HG03565 (cell line): ENCODE data around the gene SLC44A1.

Experiments
- ATAC-seq: cut with Tn5 transposase; IDR thresholded peaks from one replicate; pipeline ENCODE4 v1.9.1; 2021; ENCODE audit warnings: mild to moderate bottlenecking, moderate library complexity; ENCODE audit not compliant: unreplicated experiment

The SLC44A1 gene

DNA sequence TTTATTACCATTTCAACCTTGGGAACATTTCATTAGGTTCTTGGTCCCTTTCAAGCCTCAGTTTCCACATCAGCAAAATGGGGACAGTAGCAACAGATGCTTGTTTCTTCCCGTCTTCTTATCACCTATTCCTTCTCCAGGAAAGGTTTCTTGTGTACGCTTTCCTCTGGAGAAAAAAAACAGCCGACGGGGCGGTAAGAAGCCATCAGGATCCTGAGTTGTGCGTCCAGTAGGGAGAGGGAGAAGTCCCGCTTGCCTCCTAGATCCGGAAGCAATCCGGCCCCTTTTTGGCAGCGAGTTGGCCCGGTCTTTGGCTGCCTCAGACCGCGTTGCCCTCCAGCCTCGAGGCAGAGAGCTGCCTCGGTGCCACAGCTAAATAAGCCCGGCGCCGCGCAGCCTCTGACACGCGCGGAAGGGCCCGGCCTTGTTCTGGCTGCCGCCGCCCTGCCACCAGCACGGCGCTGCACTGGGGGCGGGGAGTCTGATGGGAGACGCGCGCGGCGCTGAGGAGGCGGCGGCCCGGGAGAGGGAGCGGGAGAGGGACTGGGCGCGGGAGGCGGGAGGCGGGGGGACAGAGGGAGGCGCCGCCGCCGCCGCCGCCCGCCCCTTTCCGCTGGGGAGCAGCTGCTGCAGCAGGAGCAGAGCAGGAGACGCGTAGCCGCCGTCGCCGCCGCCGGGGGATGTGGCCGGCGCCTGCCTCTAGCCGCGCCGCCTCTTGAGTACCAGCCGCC, at the start of gene SLC44A1:
SLC44A1 (plus strand) TSS at position 649 of the 731 bp plus-strand sequence. CDS start 218 bp downstream, outside the sequence.
- peak; percentile 84 for ATAC-seq

DNA sequence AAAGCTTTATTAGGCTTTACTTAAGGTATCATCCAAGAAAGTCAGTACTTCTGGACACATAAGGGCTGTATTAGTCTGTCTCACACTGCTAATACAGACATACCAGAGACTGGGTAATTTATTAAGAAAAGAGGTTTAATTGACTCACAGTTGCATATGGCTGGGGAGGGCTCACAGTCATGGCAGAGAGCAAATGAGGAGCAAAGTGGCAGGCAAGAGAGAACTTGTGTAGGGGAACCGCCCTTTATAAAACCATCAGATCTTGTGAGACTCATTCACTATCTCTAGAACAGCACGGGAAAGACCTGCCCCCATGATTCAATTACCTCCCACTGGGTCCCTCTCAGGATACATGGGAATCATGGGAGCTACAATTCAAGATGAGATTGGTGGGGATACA, 49.2 kb upstream of the SLC44A1 start:
- no peak for ATAC-seq

DNA sequence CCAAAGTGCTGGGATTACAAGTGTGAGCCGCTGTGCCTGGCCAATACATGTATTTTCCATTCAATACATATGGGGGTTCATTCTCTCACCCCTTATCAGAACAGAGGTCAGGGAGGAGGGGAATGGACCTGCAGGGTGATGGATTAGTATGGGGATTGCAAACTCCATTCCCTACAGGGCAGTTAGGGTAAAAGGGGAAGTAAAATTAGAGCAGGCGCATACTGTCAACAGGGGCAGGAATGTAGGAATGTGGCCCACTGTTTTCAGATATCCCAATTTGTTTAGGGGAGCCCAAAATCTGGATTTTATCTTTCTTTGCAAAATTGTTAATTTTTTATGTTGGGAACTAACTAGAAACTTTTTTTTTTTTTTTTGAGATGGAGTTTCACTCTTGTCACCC, 46.4 kb upstream of the SLC44A1 start:
- no peak for ATAC-seq

DNA sequence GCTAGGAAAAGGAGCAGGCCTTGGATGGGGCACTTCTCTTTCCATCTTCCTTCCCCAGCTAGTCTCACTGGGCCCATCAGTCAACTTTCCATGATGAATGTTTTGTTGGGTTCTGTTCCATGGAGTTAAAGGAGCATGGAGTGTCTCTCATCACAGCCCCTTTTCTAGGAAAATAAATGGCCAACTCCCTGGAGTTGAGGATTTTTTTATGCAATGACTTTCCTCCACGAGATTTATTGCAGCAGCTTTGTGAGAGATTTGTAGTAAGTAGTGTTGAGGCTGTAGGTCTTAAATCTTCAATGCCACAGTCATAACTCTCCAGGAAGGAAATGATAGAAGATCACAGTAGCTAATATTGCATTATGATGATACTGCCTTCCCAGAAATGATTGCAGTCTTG, 45.6 kb upstream of the SLC44A1 start:
- no peak for ATAC-seq

DNA sequence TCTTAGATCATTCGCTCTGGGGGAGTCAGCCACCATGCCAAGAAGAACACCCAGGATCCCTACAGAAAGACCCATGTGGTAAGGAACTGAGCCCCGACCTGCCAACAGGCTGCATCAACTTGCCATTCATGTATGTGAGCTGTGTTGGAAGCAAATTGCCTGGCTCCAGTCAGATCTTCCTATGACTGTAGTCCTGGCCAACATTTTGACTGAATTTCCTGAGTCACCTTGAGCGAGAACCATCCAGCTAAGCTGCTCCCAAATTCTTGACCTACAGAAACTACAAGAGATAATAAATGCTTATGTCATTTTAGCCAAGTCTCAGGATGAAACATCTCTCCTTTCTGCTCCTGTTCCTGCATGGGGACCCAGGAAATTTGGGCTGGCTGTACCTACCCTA, 40.0 kb upstream of the SLC44A1 start:
- no peak for ATAC-seq

DNA sequence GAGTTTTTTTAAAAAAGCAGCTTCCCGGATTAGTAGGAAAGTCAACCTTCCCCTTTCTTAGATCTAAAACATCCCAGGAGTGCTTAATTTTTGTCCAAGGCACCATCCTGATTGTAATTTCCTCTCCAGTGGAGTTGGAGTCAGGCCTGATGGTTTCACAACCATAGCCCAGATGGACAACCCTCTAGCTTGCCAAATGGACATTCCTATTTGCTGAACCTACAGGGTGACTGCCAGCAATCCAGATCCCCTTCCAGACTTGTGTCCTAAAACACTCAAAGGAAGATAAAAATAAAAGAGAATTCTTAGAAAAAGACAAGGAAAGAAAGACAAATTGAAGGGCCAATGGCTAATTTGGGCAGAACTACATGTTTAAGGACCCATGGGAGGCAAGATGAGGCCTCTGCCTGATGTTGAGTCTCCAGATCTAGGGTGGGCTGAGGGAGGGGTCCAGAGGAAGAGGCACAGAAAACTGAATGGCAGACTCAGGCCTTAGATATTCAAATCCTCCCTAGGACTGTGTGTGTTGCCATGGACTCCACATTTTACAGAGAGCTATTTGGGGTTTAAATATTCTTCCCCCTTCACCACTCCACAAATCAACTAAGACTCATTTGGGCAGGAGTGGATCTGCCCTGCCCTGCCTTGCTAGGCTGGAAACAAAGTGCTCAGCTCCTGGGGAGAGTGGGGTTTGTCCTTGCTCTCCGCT, 38.5 kb upstream of the SLC44A1 start:
- ATAC-seq: no peak

DNA sequence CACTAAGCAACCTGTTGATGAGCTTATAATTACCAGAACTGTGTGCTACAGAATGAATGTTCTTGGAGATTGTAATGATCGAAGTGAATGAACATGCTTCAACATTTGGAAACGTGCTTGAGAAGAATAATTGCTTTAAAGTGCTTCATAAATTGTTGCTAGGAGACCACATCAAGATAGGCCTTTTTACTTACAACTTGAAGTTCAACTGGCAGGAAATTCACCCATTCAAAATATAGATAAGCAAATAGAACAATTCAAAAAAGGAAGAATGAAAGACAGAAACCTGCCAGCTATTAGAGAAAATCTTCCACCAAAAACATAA, 38.0 kb upstream of the SLC44A1 start:
- ATAC-seq: no peak

DNA sequence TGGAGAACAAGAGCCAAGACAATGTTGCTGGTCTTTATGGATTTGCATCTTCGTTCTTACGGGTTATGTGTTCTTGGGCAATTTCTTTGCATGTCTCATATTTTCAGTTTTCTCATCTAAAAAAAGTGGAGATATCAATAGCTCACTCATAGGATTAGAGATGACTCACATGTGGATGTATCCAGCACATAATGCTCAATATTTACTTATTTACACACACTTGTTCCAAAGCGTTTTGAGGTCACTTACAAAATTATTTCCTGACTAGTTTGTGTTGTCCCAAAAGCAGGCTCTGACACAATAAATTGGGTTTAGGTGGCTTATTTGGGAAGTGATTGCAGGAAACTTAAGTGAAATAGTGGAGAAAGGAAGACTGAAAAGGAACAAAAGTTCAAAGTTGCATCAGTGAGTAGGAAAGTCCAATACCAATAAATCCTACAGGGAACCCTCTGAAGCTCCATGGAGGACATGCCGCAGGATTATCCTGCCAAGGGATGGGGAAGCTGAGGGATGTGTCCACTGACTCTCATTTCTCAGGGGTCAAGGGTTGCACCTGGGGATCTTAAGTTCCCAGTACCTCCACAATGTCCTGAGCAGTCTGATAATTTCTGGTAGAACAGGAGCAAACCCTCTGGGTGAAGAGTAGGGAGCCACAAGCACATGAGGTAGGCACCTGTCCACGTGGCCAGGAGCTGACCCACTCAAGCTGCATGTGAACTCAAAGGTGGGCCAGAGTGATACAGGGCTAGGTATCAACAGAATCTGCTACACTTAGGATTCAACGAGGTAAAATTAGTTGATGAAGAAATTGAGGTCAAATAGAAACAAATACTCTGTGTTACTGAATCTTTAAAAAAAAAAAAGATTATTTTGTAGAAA, 37.4 kb upstream of the SLC44A1 start:
- no peak for ATAC-seq

DNA sequence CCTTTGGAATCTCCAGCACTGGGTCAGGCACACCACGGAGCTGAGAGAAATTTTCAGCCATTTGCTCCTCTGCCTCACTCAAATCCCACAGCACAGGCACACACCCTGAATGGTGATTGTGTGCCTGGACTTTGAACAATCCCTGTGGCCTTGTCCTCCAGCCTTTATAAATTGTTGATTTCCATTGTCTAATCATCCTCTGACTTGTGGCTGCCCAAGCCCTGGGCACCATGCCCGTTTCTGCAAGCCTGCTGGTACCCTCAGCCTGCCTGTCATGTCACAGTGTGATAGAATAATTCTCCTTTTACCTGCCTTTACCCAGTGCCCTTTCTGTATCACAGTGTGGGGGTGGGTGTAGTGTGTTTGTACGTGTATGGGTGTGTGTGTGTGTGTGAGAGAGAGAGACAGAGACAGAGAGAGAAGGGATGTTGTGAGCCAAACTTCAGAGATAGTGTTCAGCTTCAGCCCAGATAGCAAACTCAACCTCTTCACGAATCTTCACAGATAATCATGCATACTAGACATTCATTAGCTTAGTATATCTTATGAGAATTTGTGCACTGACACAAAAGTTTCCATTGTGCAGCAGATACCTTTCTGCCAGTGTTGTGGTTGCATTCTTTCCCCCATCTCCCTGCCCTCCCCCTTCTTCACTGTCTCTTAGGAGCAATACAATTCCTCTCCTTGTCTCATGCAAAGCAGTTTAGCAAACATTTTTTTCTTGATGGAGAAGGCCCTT, 27.8 kb upstream of the SLC44A1 start:
- ATAC-seq: no peak

DNA sequence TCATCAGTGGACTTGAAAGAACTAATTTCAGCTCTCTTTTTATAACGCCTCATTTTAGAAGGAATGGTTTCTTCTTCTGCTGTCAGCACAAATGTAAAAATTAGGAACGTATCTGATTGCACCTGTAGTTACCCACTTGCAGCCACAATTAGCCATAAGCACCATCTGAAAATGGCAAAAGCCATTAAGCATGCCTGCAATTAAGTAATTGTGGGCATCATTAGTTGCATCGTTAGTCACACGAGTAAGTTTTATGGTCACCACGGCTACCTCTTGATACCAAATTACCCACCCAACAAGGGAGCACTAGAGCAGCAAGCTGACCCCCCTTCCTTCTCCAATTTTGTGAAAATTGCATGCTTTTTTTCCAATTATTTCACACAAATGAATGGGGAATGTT, 25.8 kb upstream of the SLC44A1 start:
- ATAC-seq: no peak

DNA sequence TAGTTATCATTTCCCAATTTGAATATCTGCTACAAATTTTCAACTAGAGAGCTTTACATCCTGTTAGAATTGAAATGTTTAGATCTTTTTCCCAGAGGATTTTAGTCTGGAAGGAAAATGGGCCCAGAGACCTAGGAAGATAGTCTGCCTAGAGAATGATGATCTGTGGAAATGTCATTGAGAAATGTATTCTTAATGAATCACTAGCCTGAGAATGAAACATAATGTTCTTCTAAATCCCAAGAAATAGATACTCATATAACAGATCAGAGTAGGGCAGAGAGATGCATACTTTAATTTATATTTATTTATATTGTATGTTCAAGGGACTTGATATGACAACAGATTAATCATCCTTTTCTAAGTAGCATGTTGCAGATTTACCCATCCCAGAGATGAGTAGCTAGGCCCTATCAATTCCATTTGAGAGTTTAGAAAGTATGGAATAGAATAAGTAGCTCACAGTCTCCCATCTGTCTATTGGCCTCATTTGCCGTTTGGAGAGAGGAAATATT, 25.1 kb upstream of the SLC44A1 start:
- ATAC-seq: no peak

DNA sequence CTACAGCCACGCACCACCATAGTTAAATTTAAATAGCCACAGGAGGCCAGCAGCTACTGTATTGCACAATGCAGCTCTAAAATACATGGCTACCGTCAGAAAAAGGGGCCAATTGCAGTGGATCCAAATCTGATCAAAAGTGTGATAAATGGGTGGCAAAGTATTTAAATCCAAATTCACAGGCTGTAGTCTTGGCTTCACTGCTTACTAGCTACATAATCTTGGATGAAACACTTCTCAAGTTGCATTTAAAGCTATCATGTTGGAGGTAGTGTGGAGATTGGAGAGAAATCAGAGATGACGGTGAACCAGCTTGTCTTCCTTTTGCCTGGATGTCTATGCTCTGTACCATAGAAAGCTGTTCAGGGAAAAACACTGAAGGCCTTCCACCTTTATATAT, 24.0 kb upstream of the SLC44A1 start:
- no peak for ATAC-seq

DNA sequence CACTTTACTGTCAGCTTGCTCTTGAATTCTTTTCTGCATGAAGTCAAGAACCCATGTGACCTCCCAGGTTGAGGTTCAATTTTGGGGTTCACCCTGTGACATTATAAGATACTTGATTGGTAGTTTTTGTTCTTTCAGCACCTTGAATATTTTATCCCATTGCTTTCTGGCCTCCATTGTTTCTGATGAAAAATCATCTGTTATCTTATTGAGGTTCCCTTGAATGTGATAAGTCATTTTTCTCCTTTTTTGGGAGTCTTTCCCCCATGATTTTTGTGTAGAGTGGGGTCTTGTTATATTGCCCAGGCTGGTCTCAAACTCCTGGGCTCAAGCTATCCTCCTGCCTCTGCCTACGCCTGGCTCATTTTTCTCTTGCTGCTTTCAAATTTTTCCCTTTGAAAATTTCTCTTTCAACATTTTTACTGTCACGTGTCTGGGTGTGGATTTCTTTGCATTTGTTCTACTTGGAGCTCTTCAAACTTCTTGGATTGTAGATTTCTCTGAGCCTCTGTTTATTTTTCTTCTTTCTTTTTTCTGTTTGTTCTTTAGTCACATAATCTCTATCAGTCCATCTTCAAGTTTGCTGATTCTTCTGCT, 20.8 kb upstream of the SLC44A1 start:
- no peak for ATAC-seq

DNA sequence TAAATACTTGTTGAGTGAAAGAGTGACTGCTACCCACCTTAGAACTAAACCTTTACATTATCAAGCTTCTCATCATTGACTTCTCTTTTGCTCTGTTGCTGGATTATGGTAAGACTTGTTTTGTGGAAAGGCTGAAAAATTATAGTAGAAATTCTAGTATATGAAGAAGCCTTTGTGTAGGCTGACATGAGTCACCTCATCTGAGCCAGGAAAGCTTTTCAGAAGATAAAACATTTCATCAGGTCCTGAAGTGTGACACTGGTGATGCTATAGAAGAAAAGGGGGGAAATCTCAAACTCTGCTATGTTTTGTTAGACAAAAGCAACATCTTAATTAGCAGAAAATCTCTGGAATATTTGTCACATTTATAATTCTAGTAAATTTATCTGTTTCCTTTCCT, 18.4 kb upstream of the SLC44A1 start:
- no peak for ATAC-seq

DNA sequence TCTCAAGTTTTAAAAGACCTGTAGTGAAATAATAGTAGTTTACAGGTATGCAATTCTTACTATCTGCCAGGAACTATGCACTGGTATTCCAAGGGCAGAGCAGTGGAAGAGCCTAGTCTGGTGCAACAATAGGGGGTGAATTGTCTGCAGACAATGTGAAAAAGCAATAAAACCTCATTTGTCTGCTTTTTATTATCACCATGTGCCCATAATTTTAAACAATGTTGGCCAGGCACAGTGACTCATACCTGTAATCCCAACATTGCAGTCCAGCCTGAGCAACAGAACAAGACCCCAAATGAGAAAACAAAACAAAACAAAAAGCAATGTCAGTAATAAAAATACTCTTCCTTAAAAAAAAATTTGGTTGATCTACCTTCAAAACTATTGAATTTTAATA, 12.2 kb upstream of the SLC44A1 start:
- ATAC-seq: no peak

DNA sequence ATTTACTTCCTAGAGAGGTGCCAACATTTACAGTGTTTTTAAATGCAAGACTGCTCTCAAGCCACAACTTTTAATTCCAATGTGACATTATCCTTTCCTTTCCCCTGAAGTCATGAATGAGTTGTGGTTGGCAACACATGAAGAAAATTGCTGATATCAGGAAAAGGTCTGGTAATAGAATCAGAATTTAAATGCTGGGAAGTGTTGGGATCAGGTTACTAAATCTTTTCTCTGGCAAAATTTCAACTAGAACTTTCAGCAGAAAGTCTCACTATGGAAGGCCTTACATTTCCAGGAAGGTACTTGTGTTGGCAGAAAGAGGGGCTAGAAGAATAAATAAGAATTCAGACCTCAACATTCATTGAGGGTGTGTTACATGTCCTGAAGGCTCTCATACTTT, 10.6 kb upstream of the SLC44A1 start:
- no peak for ATAC-seq

DNA sequence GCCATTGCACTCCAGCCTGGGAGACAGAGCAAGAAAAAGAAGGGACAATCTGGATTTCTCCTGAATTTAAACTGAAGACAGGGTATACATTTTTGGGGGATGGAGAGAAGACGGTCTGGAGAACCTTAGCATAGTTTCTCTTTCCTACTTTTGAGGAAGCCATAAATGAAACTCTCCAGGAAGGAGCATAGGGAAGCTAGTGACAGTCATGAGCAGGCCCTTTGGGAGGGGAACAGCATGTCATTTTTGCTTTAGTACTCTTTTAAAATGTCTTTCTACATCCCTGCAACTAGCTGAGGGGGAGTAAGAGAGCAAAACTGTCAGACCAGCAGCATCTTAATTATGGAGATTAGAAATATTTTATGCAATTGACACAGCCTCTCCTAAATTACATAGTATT, 8.2 kb upstream of the SLC44A1 start:
- no peak for ATAC-seq

DNA sequence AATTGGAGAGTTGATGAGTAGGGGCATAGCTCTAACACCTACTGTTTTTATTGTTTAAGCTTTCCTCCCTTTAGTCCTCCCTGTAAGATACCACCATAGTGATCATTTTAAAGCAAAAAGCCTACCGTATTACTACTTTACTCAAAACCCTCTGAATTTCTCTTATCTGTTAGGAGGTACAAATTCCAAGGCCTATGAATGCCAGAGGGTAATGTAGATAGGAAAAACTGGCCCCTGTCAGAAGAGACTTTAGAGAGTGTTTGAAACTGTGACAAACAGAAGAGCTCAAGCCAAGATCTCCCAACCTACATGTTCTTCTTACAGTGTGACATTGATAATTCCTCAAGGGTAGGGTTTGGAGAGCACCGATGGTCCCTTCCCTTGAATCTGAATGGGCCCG, 7.2 kb upstream of the SLC44A1 start:
- ATAC-seq: no peak

DNA sequence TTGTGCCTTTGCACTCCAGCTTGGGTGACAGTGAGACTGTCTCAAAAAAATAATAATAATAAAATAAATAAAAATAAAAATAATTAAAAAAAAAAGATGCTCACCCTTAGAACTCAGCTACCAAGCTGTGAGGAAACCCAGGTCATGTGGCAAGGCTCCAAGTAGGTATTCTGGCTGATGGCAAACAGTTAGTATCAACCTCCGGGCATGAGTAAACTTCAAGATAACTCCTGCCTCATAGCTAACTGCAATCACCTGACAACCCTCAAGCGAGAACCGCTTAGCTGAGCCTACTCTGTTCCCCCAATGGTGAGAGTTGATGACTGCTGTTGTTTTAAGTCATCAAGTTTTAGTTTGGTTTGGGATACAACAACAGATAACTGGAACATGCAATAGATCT, 6.1 kb upstream of the SLC44A1 start:
- no peak for ATAC-seq

DNA sequence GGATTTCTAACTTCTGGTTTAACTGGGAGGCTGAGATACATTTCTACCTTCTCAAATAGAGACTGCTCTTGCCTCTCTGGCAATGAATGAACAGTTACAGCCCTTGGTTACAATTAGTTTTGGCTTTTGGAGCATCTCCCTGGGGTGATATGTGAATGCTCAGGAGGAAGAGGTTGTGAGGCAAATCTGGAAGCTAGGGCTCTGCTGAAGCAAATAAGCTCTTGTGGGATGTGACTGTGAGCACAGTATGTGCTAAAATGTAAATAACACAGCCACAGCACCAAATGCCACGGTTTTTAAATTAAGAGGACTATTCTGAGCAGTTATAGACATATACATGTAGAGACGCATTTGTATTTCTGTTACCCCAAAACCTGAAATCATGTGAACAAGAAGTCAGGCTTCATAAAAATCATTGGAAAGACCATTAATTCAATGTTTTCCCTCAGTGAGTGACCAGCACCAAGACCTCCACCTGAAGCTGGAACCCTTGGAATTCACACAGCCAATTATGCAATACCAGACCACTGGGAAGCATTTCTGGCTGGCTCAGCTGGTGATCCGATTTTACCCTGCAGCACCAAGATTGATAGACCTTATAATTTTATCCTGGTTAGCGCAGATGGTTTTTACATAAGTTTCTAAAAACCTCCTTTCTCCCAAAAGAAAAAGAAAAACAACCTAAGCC, 3.0 kb upstream of the SLC44A1 start:
- ATAC-seq: no peak
